GM12878 (cell line): Measurements from ENCODE around the gene KRT37. TPM values are rescaled to one million over a fixed set of nuclear protein-coding genes. Genes with fewer than 3 reads are reported as not detected.

ENCODE experiments used
- ATAC-seq: fragments of 200-7000 bp; cut with Tn5 transposase; 3 replicates; pipeline ENCODE4 v1.9.1; 2020; ENCODE audit warnings: mild to moderate bottlenecking, moderate library complexity
- BruUV-seq: library from RNA; stranded (reverse); fragments of 400-500 nt; replicated peaks from 2 replicates; lab custom pipeline; 2021; lab: Mats Ljungman, UMichigan
- CTCF ChIA-PET: fragments of 300-600 bp; sonication (Branson Sonifier 250); formaldehyde crosslinking; extraction: SDS; loops from one replicate; lab custom pipeline; 2021; ENCODE audit warnings: inconsistent platforms; lab: Yijun Ruan, JAX
- POLR2A ChIA-PET: fragments of 350-600 bp; formaldehyde crosslinking; extraction: SDS; loops from one replicate; lab custom pipeline; 2021; ENCODE audit warnings: inconsistent platforms; lab: Charles Lee
- RAD21 ChIA-PET: fragments of 300-600 bp; sonication (Branson Sonifier 250); formaldehyde crosslinking; loops from one replicate; lab custom pipeline; 2023; ENCODE audit warnings: antibody characterized with exemption; ENCODE audit not compliant: unreplicated experiment; lab: Charles Lee
- SMC1A ChIA-PET: fragments of 300-600 bp; sonication (Branson Sonifier 250); formaldehyde crosslinking; loops from one replicate; lab custom pipeline; 2023; ENCODE audit not compliant: unreplicated experiment, uncharacterized antibody; lab: Charles Lee
- DNase-seq: peaks from one replicate; pipeline ENCODE4 v3.0.0-alpha.2; 2011; ENCODE audit warnings: low read depth, low spot score
- FAIRE-seq: peaks from 3 replicates; lab custom pipeline; 2011; peaks lifted over from hg19 to GRCh38; lab: Jason Lieb, UNC
- H2AFZ ChIP-seq: 2 replicates; pipeline ENCODE4 v1.6.0; 2011; ENCODE audit warnings: low read depth, low read length, control low read depth; ENCODE audit not compliant: control insufficient read depth
- H3K27ac ChIP-seq: 2 replicates; pipeline ENCODE4 v1.5.1; 2011; ENCODE audit warnings: control low read depth; ENCODE audit not compliant: control insufficient read depth, insufficient read depth
- H3K27me3 ChIP-seq, 2 experiments: replicated peaks in 1 of 2; 2 replicates each; pipeline versions ENCODE4 v1.6.0 to v1.6.1; 2011; ENCODE audit warnings: low read length in 1 of 2; ENCODE audit not compliant: control insufficient read depth in 2 of 2, insufficient read depth in 2 of 2
- H3K36me3 ChIP-seq, 2 experiments: 2 replicates each; pipeline ENCODE4 v1.5.1; 2011; ENCODE audit warnings: low read length in 1 of 2; ENCODE audit not compliant: control insufficient read depth in 2 of 2, insufficient read depth in 2 of 2
- H3K4me1 ChIP-seq: 2 replicates; pipeline ENCODE4 v1.6.1; 2011; ENCODE audit warnings: mild to moderate bottlenecking, low read length, moderate library complexity, mixed read lengths; ENCODE audit not compliant: control insufficient read depth, insufficient read depth
- H3K4me2 ChIP-seq: 2 replicates; pipeline ENCODE4 v1.6.0; 2011; ENCODE audit warnings: control low read depth; ENCODE audit not compliant: control insufficient read depth, insufficient read depth
- H3K4me3 ChIP-seq: fragments of 200-600 bp; sonication (generic); 2 replicates; pipeline ENCODE4 v1.5.1; 2016
- H3K79me2 ChIP-seq: 2 replicates; pipeline ENCODE4 v1.6.0; 2011; ENCODE audit warnings: low read length; ENCODE audit not compliant: control insufficient read depth, insufficient read depth
- H3K9ac ChIP-seq: 2 replicates; pipeline ENCODE4 v1.8.0; 2011; ENCODE audit warnings: low read length, control low read depth, mixed read lengths; ENCODE audit not compliant: control insufficient read depth, insufficient read depth
- H3K9me3 ChIP-seq: replicated peaks from 3 replicates; pipeline ENCODE4 v1.5.1; 2011; ENCODE audit warnings: mild to moderate bottlenecking, low read length; ENCODE audit not compliant: control insufficient read depth, insufficient read depth
- H4K20me1 ChIP-seq: 2 replicates; pipeline ENCODE4 v1.6.0; 2011; ENCODE audit not compliant: control insufficient read depth, insufficient read depth
- BMI1 ChIP-seq: fragments of 450-650 bp; IDR thresholded peaks from 2 replicates; pipeline ENCODE4 v1.6.1; 2016; ENCODE audit warnings: mild to moderate bottlenecking, moderate library complexity, borderline replicate concordance
- CBFB ChIP-seq: IDR thresholded peaks from 2 replicates; pipeline ENCODE4 v1.6.1; 2016; ENCODE audit warnings: antibody characterized with exemption, low read depth
- HDAC2 ChIP-seq: fragments of 200-600 bp; sonication (generic); IDR thresholded peaks from 2 replicates; pipeline ENCODE4 v1.6.1; 2017
- HDGF ChIP-seq: fragments of 450-650 bp; IDR thresholded peaks from 2 replicates; pipeline ENCODE4 v1.6.1; 2016; ENCODE audit warnings: antibody characterized with exemption
- KLF5 ChIP-seq: fragments of 450-650 bp; IDR thresholded peaks from 2 replicates; pipeline ENCODE4 v1.6.1; 2014; ENCODE audit warnings: mild to moderate bottlenecking; ENCODE audit not compliant: partially characterized antibody
- NR2C2 ChIP-seq: IDR thresholded peaks from 2 replicates; pipeline ENCODE4 v1.6.1; 2011; ENCODE audit warnings: borderline replicate concordance, low read depth; ENCODE audit not compliant: control insufficient read depth, insufficient read length
- NRF1 ChIP-seq: conservative IDR thresholded peaks from 2 replicates; pipeline ENCODE4 v1.6.1; 2011; ENCODE audit warnings: mild to moderate bottlenecking, low read depth, low read length, improper control_type of control experiment
- SMAD5 ChIP-seq: IDR thresholded peaks from 2 replicates; pipeline ENCODE4 v1.6.1; 2016; ENCODE audit warnings: antibody characterized with exemption, low read depth
- SPI1 ChIP-seq: IDR thresholded peaks from 2 replicates; pipeline ENCODE4 v1.6.1; 2011; ENCODE audit warnings: low read depth, mild to moderate bottlenecking, low read length, moderate library complexity, borderline replicate concordance; ENCODE audit not compliant: insufficient read depth
- SRF ChIP-seq, 2 experiments: IDR thresholded peaks; 2 replicates each; pipeline ENCODE4 v1.6.1; 2011; ENCODE audit warnings: low read depth in 2 of 2, low read length in 2 of 2, mild to moderate bottlenecking in 1 of 2, moderate library complexity in 1 of 2
- TAF1 ChIP-seq: IDR thresholded peaks from 2 replicates; pipeline ENCODE4 v1.6.1; 2011; ENCODE audit warnings: mild to moderate bottlenecking, low read depth, low read length, borderline replicate concordance
- YBX1 ChIP-seq: fragments of 450-650 bp; IDR thresholded peaks from 2 replicates; pipeline ENCODE4 v1.6.1; 2016; ENCODE audit warnings: antibody characterized with exemption
- WGBS: methylation state at CpG from one replicate; pipeline ENCODE4 v1.1.6; 2016; ENCODE audit warnings: low lambda C conversion rate; ENCODE audit not compliant: insufficient replicate concordance, insufficient coverage; ENCODE audit errors: missing lambda C conversion rate; 5-methylcytosine and 5-hydroxymethylcytosine counted together
- in situ Hi-C: fragments of 300-500 bp; cut with MboI; formaldehyde crosslinking; loops from 9 replicates; pipeline ENCODE4 v1.14.3; 2018; ENCODE audit warnings: mixed read lengths
- intact Hi-C: fragments of 100-400 bp; cut with micrococcal nuclease; formaldehyde crosslinking; loops from one replicate; pipeline ENCODE4 v1.14.2; 2022; ENCODE audit not compliant: unreplicated experiment
- polyA plus RNA-seq, 11 experiments: library from polyadenylated mRNA; depleted of rRNA in 4 of 11; unstranded in 6 of 11; stranded (reverse) in 5 of 11; fragments of >200 nt; fragmentation: Nextera tagmentation in 4 of 11; fragmentation: Illumina TruSeq in 1 of 11; extraction: Ambion mirVana in 4 of 11; extraction: Trizol in 1 of 11; gene quantifications; 1 replicate in 1 of 11; 2 replicates in 10 of 11; pipeline versions ENCODE4 v1.2.1 to v1.2.3, GENCODE V29; 2011 to 2016; ENCODE audit warnings: inconsistent platforms in 2 of 11, missing spikeins in 2 of 11, low read depth in 1 of 11
- total RNA-seq, 4 experiments: library from RNA; depleted of rRNA in 3 of 4; stranded (reverse); fragments of >200 nt in 3 of 4; fragmentation: Illumina TruSeq in 1 of 4; extraction: Trizol in 1 of 4; gene quantifications; 2 replicates each; pipeline versions ENCODE4 v1.2.1 to v1.2.3, GENCODE V29; 2013 to 2021
- TF ChIP-seq, protein P1 (sequence below): IDR thresholded peaks from 2 replicates; pipeline ENCODE4 v1.6.1; 2012; ENCODE audit warnings: improper control_type of control experiment, low read depth, low read length; ENCODE audit not compliant: insufficient replicate concordance
- TF ChIP-seq, protein P2 (sequence below): fragments of 450-650 bp; IDR thresholded peaks from 2 replicates; pipeline ENCODE4 v1.6.1; 2016; ENCODE audit warnings: mild to moderate bottlenecking
- TF ChIP-seq, protein P3 (sequence below): fragments of 450-650 bp; formaldehyde crosslinking; IDR thresholded peaks from 2 replicates; pipeline ENCODE4 v1.4.0; 2022; ENCODE audit warnings: mild to moderate bottlenecking, moderate library complexity

Gene KRT37
- total and polyA plus RNA-seq, 10 of the 15 experiments (the other 5 are each of a cell fraction or from before 2014, with no cell fraction given), result not detected

GRCh38 chr17:41464173-41464572, 39.8 kb upstream of the KRT37 start (continued):
- TF ChIP-seq YBX1, result no peak
- no peak for TF ChIP-seq KLF5
- no peak for TF ChIP-seq HDAC2
- TF ChIP-seq SRF (IDR thresholded peaks at IDR 0.05; ENCODE audit: low read depth in 2 of 2, low read length in 2 of 2), result no peak
- no peak for TF ChIP-seq HDGF
- no peak for TF ChIP-seq NRF1
- no peak for TF ChIP-seq SMAD5
- TF ChIP-seq, all 136 proteins: peak for 0

DNA sequence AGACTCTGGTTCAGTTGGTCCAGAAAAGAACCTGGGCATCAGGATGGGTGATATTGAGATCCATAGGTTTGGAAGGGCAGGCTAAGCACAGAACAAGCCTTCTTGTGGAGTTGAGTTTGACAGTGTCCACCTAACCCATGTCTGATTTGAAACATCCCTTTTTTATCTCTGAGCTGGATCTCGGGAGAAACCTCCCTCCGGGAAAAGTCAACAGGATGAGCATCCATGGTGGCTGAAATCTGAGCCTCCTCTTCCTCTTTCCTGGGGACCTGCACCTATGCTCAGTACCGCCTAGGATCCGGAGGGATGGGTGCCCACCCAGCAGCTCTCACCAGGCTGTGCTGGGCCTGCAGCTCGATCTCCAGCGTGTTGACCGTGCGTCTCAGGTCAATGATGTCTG, 39.4 kb upstream of the KRT37 start:
- no TSS peak for BruUV-seq
- Histone ChIP-seq H4K20me1 (no peaks in the 10 kb centered on the region), H3K79me2 (no peaks in the 10 kb centered on the region), H3K9ac (no peak overlapping the region), H2AFZ (no peak overlapping the region), H3K9me3 (no peaks in the 10 kb centered on the region), H3K27ac (no peak overlapping the region), H3K27me3 (no peaks in the 10 kb centered on the region; a peak in 2 of 4 replicates), H3K4me1 (no peaks in the 10 kb centered on the region), H3K4me2 (no peak overlapping the region), H3K36me3 (no peaks in the 10 kb centered on the region), H3K4me3 (no peak overlapping the region)
- FAIRE-seq, result no peak
- ChIA-PET CTCF (interaction anchor here (1.7 kb wide), 1 partner anchor 199 kb away, joined by 3 read pairs; no protein-coding TSS in a partner anchor), RAD21 (no interaction called here), SMC1A (no interaction called here), POLR2A (no interaction called here)
- in situ Hi-C loops (no loop called here), intact Hi-C loops (no loop called here)
- no peak for ATAC-seq
- TF ChIP-seq, protein P1, sequence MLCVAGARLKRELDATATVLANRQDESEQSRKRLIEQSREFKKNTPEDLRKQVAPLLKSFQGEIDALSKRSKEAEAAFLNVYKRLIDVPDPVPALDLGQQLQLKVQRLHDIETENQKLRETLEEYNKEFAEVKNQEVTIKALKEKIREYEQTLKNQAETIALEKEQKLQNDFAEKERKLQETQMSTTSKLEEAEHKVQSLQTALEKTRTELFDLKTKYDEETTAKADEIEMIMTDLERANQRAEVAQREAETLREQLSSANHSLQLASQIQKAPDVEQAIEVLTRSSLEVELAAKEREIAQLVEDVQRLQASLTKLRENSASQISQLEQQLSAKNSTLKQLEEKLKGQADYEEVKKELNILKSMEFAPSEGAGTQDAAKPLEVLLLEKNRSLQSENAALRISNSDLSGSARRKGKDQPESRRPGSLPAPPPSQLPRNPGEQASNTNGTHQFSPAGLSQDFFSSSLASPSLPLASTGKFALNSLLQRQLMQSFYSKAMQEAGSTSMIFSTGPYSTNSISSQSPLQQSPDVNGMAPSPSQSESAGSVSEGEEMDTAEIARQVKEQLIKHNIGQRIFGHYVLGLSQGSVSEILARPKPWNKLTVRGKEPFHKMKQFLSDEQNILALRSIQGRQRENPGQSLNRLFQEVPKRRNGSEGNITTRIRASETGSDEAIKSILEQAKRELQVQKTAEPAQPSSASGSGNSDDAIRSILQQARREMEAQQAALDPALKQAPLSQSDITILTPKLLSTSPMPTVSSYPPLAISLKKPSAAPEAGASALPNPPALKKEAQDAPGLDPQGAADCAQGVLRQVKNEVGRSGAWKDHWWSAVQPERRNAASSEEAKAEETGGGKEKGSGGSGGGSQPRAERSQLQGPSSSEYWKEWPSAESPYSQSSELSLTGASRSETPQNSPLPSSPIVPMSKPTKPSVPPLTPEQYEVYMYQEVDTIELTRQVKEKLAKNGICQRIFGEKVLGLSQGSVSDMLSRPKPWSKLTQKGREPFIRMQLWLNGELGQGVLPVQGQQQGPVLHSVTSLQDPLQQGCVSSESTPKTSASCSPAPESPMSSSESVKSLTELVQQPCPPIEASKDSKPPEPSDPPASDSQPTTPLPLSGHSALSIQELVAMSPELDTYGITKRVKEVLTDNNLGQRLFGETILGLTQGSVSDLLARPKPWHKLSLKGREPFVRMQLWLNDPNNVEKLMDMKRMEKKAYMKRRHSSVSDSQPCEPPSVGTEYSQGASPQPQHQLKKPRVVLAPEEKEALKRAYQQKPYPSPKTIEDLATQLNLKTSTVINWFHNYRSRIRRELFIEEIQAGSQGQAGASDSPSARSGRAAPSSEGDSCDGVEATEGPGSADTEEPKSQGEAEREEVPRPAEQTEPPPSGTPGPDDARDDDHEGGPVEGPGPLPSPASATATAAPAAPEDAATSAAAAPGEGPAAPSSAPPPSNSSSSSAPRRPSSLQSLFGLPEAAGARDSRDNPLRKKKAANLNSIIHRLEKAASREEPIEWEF, result no peak
- TF ChIP-seq BMI1, result no peak
- TF ChIP-seq TAF1, result no peak
- TF ChIP-seq, protein P2, sequence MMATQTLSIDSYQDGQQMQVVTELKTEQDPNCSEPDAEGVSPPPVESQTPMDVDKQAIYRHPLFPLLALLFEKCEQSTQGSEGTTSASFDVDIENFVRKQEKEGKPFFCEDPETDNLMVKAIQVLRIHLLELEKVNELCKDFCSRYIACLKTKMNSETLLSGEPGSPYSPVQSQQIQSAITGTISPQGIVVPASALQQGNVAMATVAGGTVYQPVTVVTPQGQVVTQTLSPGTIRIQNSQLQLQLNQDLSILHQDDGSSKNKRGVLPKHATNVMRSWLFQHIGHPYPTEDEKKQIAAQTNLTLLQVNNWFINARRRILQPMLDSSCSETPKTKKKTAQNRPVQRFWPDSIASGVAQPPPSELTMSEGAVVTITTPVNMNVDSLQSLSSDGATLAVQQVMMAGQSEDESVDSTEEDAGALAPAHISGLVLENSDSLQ, result no peak
- no peak for TF ChIP-seq NR2C2
- no peak for TF ChIP-seq KLF5
- TF ChIP-seq, protein P3, sequence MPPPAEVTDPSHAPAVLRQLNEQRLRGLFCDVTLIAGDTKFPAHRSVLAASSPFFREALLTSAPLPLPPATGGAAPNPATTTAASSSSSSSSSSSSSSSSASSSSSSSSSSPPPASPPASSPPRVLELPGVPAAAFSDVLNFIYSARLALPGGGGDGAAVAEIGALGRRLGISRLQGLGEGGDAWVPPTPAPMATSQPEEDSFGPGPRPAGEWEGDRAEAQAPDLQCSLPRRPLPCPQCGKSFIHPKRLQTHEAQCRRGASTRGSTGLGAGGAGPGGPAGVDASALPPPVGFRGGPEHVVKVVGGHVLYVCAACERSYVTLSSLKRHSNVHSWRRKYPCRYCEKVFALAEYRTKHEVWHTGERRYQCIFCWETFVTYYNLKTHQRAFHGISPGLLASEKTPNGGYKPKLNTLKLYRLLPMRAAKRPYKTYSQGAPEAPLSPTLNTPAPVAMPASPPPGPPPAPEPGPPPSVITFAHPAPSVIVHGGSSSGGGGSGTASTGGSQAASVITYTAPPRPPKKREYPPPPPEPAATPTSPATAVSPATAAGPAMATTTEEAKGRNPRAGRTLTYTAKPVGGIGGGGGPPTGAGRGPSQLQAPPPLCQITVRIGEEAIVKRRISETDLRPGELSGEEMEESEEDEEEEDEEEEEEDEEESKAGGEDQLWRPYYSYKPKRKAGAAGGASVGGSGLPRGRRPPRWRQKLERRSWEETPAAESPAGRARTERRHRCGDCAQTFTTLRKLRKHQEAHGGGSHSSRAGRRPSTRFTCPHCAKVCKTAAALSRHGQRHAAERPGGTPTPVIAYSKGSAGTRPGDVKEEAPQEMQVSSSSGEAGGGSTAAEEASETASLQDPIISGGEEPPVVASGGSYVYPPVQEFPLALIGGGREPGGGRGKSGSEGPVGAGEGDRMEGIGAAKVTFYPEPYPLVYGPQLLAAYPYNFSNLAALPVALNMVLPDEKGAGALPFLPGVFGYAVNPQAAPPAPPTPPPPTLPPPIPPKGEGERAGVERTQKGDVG, result no peak
- TF ChIP-seq CBFB, result no peak
- no peak for TF ChIP-seq SPI1
- DNase-seq, result no peak
- WGBS, result 52% methylated on average over 7 of the region's 8 CpGs
